NB4 (cell line): ENCODE results near the gene MPV17.

Source experiments
- CTCF ChIP-seq: IDR thresholded peaks from one replicate; pipeline ENCODE4 v1.5.1; 2012; ENCODE audit warnings: low read depth, low read length
- MYC ChIP-seq: IDR thresholded peaks from 2 replicates; pipeline ENCODE4 v1.6.1; 2011; ENCODE audit warnings: low read depth, low read length
- POLR2A ChIP-seq: IDR thresholded peaks from 2 replicates; pipeline ENCODE4 v1.6.1; 2011; ENCODE audit warnings: mild to moderate bottlenecking; ENCODE audit not compliant: insufficient read length; ENCODE audit errors: extremely low read depth
- TF ChIP-seq, protein P1 (sequence below): IDR thresholded peaks from 2 replicates; pipeline ENCODE4 v1.6.1; 2011; ENCODE audit warnings: low read depth, low read length

GRCh38 chr2:27294928-27295327 lies 28.0 kb downstream of the MPV17 start:
- TF ChIP-seq CTCF, result no peak
- TF ChIP-seq POLR2A, result no peak
- no peak for TF ChIP-seq MYC
- TF ChIP-seq, protein P1, sequence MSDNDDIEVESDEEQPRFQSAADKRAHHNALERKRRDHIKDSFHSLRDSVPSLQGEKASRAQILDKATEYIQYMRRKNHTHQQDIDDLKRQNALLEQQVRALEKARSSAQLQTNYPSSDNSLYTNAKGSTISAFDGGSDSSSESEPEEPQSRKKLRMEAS, result no peak
